Esophagus squamous epithelium (tissue), 5 donors: Measurements from ENCODE around the gene SOS1. TPM values are rescaled to one million over a fixed set of nuclear protein-coding genes. Genes with fewer than 3 reads are reported as not detected.
A peak's percentile ranks its signal among the peaks of the same experiment; 100 is the strongest.

ENCODE experiments used
- DNase-seq: peaks from one replicate; lab custom pipeline; 2025; lab: John Stamatoyannopoulos, UW
- H3K27ac ChIP-seq, 4 donors: fragments of 200-600 bp; sonication (generic); one replicate each; pipeline ENCODE4 v1.5.1; 2016 to 2019; ENCODE audit warnings: mild to moderate bottlenecking in 1 of 4
- H3K27me3 ChIP-seq, 4 donors: fragments of 200-600 bp; sonication (generic); 1 replicate in 3 of 4; 2 replicates in 1 of 4; pipeline versions ENCODE4 v1.5.1 to v1.6.0; 2017 to 2021; ENCODE audit warnings: antibody characterized with exemption in 1 of 4
- H3K36me3 ChIP-seq, 3 donors: fragments of 200-600 bp; sonication (generic); one replicate each; pipeline ENCODE4 v1.5.1; 2016 to 2019
- H3K4me1 ChIP-seq, 3 donors: fragments of 200-600 bp; sonication (generic); one replicate each; pipeline ENCODE4 v1.5.1; 2017 to 2019
- H3K4me3 ChIP-seq, 4 donors: fragments of 200-600 bp; sonication (generic); 1 replicate in 3 of 4; 2 replicates in 1 of 4; pipeline ENCODE4 v1.5.1; 2016 to 2019; ENCODE audit warnings: mild to moderate bottlenecking in 2 of 4, moderate library complexity in 1 of 4
- H3K9me3 ChIP-seq, 3 donors: fragments of 200-600 bp; sonication (generic); one replicate each; pipeline ENCODE4 v1.5.1; 2016 to 2019
- CTCF ChIP-seq, 6 experiments: fragments of 450-650 bp in 4 of 6; fragments of 200-600 bp in 2 of 6; sonication (generic) in 2 of 6; IDR thresholded peaks; one replicate each; pipeline ENCODE4 v1.5.1; 2016 to 2019; ENCODE audit warnings: antibody characterized with exemption in 6 of 6, mild to moderate bottlenecking in 4 of 6, moderate library complexity in 4 of 6
- POLR2A ChIP-seq, 4 donors: fragments of 450-650 bp; IDR thresholded peaks; one replicate each; pipeline ENCODE4 v1.6.1; 2017; ENCODE audit warnings: antibody characterized with exemption in 4 of 4, mild to moderate bottlenecking in 4 of 4, moderate library complexity in 3 of 4
- WGBS, 2 donors: methylation state at CpG; one replicate each; pipeline ENCODE4 v1.1.5; 2018; 5-methylcytosine and 5-hydroxymethylcytosine counted together
- intact Hi-C: fragments of 100-400 bp; cut with DNase I; formaldehyde crosslinking; loops from one replicate; pipeline ENCODE4 v1.15.0; 2022
- total RNA-seq, 4 donors: library from RNA; depleted of rRNA; stranded (reverse); fragments of >200 nt; gene quantifications; one replicate each; pipeline ENCODE4 v1.1.0, GENCODE V29; 2016
- donor health status: DM: yes; HTN: yes; CAD: no.

Gene SOS1
- total RNA-seq, 4 donors from 2014 or later: 15.1 to 48.2 (median 27.8) TPM

- no peak for DNase-seq
- 15 to 21% methylated on average over 7 of the region's 7 CpGs for WGBS, 2 donors
- intact Hi-C loops: loop anchor here (5.0 kb wide), 1 partner anchor 106 kb away; no protein-coding TSS in a partner anchor
- Histone ChIP-seq H3K9me3 (no peaks in the 10 kb centered on the region), H3K4me1 (peaks cover 13 to 65% (median 38%) of the 10 kb centered on the region in 3 donors), H3K36me3 (no peaks in the 10 kb centered on the region), H3K27ac (peak overlapping the region; percentile 97 to 100 (median 98)), H3K27me3 (no peaks in the 10 kb centered on the region), H3K4me3 (peak overlapping the region; percentile 63 to 94 (median 87))
- TF ChIP-seq CTCF (IDR thresholded peaks at IDR 0.05) (no peak), POLR2A (IDR thresholded peaks at IDR 0.05) (no peak)
These were observed 742 bp upstream of the SOS1 start for GRCh38 chr2:39121523-39122063.

GRCh38 chr2:39120521-39120770 is 405 bp downstream of the SOS1 start:
- Histone ChIP-seq H3K27ac (peak overlapping the region; percentile 97 to 100 (median 98)), H3K9me3 (no peaks in the 10 kb centered on the region), H3K27me3 (no peaks in the 10 kb centered on the region), H3K4me1 (peaks cover 13 to 70% (median 38%) of the 10 kb centered on the region in 3 donors), H3K36me3 (no peaks in the 10 kb centered on the region), H3K4me3 (peak overlapping the region; percentile 63 to 94 (median 87))
- WGBS, 2 donors: no CpG with 5 or more reads among the region's 37 CpGs
- TF ChIP-seq POLR2A (IDR thresholded peaks at IDR 0.05): no peak
- no peak for TF ChIP-seq CTCF (IDR thresholded peaks at IDR 0.05)
- intact Hi-C loops: loop anchor here (5.0 kb wide), 1 partner anchor 107 kb away; no protein-coding TSS in a partner anchor
- DNase-seq: no peak

GRCh38 chr2:39119732-39120520 is 925 bp downstream of the SOS1 start:
- peaks cover 13 to 65% (median 33%) of the 10 kb centered on the region in 3 donors for H3K4me1 ChIP-seq
- DNase-seq: no peak
- no peaks in the 10 kb centered on the region for H3K27me3 ChIP-seq
- H3K4me3 ChIP-seq: peak overlapping the region; percentile 63 to 94 (median 87)
- H3K9me3 ChIP-seq: no peaks in the 10 kb centered on the region
- TF ChIP-seq POLR2A (IDR thresholded peaks at IDR 0.05) (no peak), CTCF (IDR thresholded peaks at IDR 0.05) (peak in 3 of 6 experiments; percentile 10 to 41 (median 39))
- intact Hi-C loops: loop anchor here (5.0 kb wide), 1 partner anchor 107 kb away; no protein-coding TSS in a partner anchor
- H3K27ac ChIP-seq: peak overlapping the region; percentile 97 to 100 (median 98)
- WGBS, 2 donors: 0 to 1% methylated on average over 14 to 18 of the region's 63 CpGs
- H3K36me3 ChIP-seq: no peaks in the 10 kb centered on the region

GRCh38 chr2:39118786-39119499 is 1.9 kb downstream of the SOS1 start:
- H3K36me3 ChIP-seq: no peaks in the 10 kb centered on the region
- H3K27me3 ChIP-seq: no peaks in the 10 kb centered on the region
- WGBS, 2 donors: 4 to 7% methylated on average over 6 of the region's 6 CpGs
- DNase-seq: no peak
- H3K4me3 ChIP-seq: peak overlapping the region; percentile 63 to 94 (median 87)
- H3K4me1 ChIP-seq: peaks cover 13 to 72% (median 33%) of the 10 kb centered on the region in 3 donors
- H3K9me3 ChIP-seq: no peaks in the 10 kb centered on the region
- intact Hi-C loops: no loop called here
- TF ChIP-seq CTCF (IDR thresholded peaks at IDR 0.05) (no peak), POLR2A (IDR thresholded peaks at IDR 0.05) (no peak)
- H3K27ac ChIP-seq: peak overlapping the region; percentile 97 to 100 (median 98)
